GM10266 (cell line): ENCODE measurements around the gene SRBD1.

Experiments
- DNase-seq: peaks from one replicate; pipeline ENCODE4 v3.0.0; 2012; ENCODE audit errors: extremely low spot score
- TF ChIP-seq, protein P1 (sequence below): IDR thresholded peaks from 2 replicates; pipeline ENCODE4 v1.5.1; 2012; ENCODE audit warnings: mild to moderate bottlenecking, low read depth; ENCODE audit not compliant: control insufficient read depth, insufficient read depth; ENCODE audit errors: missing control alignments

SRBD1 gene

GRCh38 chr2:45466053-45466452 lies 145.0 kb downstream of the SRBD1 start:
- no peak for DNase-seq

GRCh38 chr2:45460825-45461224 lies 150.2 kb downstream of the SRBD1 start:
- DNase-seq = no peak
- TF ChIP-seq, protein P1, sequence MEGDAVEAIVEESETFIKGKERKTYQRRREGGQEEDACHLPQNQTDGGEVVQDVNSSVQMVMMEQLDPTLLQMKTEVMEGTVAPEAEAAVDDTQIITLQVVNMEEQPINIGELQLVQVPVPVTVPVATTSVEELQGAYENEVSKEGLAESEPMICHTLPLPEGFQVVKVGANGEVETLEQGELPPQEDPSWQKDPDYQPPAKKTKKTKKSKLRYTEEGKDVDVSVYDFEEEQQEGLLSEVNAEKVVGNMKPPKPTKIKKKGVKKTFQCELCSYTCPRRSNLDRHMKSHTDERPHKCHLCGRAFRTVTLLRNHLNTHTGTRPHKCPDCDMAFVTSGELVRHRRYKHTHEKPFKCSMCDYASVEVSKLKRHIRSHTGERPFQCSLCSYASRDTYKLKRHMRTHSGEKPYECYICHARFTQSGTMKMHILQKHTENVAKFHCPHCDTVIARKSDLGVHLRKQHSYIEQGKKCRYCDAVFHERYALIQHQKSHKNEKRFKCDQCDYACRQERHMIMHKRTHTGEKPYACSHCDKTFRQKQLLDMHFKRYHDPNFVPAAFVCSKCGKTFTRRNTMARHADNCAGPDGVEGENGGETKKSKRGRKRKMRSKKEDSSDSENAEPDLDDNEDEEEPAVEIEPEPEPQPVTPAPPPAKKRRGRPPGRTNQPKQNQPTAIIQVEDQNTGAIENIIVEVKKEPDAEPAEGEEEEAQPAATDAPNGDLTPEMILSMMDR = no peak

More at GRCh38 chr2:45466053-45466452, 145.0 kb downstream of the SRBD1 start:
- TF ChIP-seq, protein P1 = no peak

GRCh38 chr2:45459860-45460259 lies 151.2 kb downstream of the SRBD1 start:
- DNase-seq = no peak
- TF ChIP-seq, protein P1 = no peak

GRCh38 chr2:45458909-45459563 lies 152.0 kb downstream of the SRBD1 start:
- no peak for DNase-seq
- TF ChIP-seq, protein P1 = no peak

DNA sequence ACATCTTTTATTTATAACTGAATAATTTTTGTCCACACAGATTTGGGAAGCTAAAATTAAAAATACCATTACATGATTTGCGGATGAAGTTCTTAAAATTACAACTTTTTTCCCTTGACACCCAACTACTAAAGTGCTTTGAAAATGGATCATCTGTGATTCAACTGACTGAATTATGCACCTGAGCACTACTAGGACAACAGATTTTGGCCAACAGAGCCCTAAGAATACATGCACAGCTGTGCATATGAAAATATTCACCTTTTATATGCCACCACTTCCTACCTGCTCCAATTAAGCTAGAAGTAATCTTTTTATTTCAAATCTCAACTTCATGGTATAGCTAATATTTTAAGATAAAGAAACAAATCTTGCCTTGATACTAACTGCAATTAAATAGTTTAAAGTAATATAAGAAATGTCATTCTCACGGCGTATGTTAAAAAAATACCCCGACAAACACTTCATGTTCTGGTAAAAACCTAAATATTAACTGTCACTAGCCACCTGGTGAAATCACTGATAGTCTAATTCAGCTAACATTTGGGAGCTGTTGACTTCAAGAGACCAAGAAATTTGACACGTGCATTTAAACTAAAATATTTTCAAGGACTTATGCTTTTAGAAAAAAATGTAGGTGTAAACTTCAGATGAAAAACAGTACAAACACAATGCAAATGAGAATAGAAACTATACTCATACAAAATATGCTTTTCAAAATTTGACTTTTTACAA lies 153.7 kb downstream of the SRBD1 start:
- no peak for DNase-seq
- TF ChIP-seq, protein P1 = no peak

GRCh38 chr2:45452866-45453265 lies 158.2 kb downstream of the SRBD1 start:
- TF ChIP-seq, protein P1 = no peak
- DNase-seq = no peak

- DNase-seq = no peak
- TF ChIP-seq, protein P1 = no peak
Observed at GRCh38 chr2:45450634-45451033, 160.4 kb downstream of the SRBD1 start.
